Activated CD4-positive, alpha-beta T cell treated with anti-CD3 and anti-CD28 coated beads for 36 hours (primary cell): Measurements from ENCODE around the gene MPPE1. TPM values are rescaled to one million over a fixed set of nuclear protein-coding genes. Genes with fewer than 3 reads are reported as not detected.
A peak's percentile ranks its signal among the peaks of the same experiment; 100 is the strongest.

ENCODE experiments used
- ATAC-seq: fragments of 200-7000 bp; cut with Tn5 transposase; one replicate; pipeline ENCODE4 v1.10.0; 2021; ENCODE audit warnings: mild to moderate bottlenecking, moderate library complexity
- CTCF ChIA-PET: fragments of 350-600 bp; sonication (Branson Sonifier 250); formaldehyde crosslinking; loops from one replicate; lab custom pipeline; 2021; ENCODE audit warnings: antibody characterized with exemption; lab: Charles Lee
- POLR2A ChIA-PET: fragments of 350-600 bp; sonication (Branson Sonifier 250); formaldehyde crosslinking; loops from one replicate; lab custom pipeline; 2021; ENCODE audit warnings: antibody characterized with exemption, inconsistent platforms; lab: Charles Lee
- DNase-seq: peaks from one replicate; pipeline ENCODE4 v3.0.0-alpha.2; 2020
- H3K27ac Mint-ChIP-seq: one replicate; pipeline ENCODE4 v1.8.0; 2021; ENCODE audit warnings: mixed read lengths
- H3K27me3 Mint-ChIP-seq: one replicate; pipeline ENCODE4 v1.8.0; 2021; ENCODE audit warnings: mixed read lengths
- H3K36me3 Mint-ChIP-seq: one replicate; pipeline ENCODE4 v1.8.0; 2021; ENCODE audit warnings: low read depth, mixed read lengths
- H3K4me1 Mint-ChIP-seq: one replicate; pipeline ENCODE4 v1.8.0; 2021; ENCODE audit warnings: mixed read lengths
- H3K4me3 Mint-ChIP-seq: one replicate; pipeline ENCODE4 v1.8.0; 2021; ENCODE audit warnings: mild to moderate bottlenecking, moderate library complexity, mixed read lengths
- H3K9me3 Mint-ChIP-seq: one replicate; pipeline ENCODE4 v1.8.0; 2021; ENCODE audit warnings: low read depth, mixed read lengths
- intact Hi-C, 2 experiments: fragments of 100-400 bp; cut with DNase I in 1 of 2; cut with micrococcal nuclease in 1 of 2; formaldehyde crosslinking; loops; one replicate each; pipeline versions ENCODE4 v1.14.2 to v1.15.1; 2022 to 2024; cut with DNase I, micrococcal nuclease
- total RNA-seq, 2 experiments: library from RNA; stranded (reverse); gene quantifications; one replicate each; pipeline ENCODE4 v1.2.3, GENCODE V29; 2021

Gene MPPE1
- total RNA-seq = 10 to 100 TPM; 22.4 to 29.6 TPM

DNA sequence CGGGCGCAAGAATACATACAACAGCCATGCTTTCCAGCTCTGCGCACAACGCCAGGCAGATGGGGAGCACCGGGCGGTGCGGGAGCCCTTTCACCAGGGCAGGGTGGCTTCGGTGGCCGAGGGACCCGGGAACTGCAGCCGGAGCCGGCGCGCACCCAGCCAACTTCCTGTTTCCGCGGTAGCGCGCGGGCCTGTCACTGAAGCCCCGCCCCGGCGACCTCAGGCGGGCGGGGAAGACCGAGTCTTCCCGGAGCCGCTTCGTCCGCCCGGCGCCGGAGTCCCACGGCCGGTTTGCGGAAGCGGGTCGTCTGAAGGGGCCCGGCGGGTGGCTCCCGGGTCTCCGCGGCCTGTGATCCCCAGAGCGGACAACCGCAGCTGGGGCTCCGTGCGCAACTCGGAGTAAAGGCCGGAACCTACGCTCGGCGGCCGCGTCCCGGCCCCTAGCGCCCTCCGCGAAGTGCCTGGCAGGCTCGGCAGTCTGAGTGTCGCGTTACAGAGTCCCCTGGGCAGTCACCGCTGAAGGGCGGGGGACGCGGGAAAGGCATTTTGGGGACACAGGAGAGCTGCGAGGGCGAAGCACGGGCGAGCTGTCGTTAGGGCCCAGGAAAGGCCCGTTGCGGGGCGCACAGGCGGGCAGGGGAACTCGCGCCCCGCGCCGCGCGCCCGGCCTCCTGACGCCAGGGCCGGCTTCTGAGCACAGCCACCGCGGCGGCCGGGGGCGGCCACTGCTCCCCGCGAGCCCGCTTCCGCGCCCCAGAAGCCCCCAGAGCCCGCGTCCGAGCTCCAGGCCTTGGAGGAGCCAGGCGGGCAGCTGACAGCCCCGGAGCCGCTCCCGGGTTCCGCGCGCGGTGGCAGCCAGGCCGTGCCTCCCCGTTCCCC lies at the start of gene MPPE1:
Gene MPPE1, minus strand, starts transcription at position 136 of the 879 bp plus-strand sequence. CDS start 11,053 bp downstream, outside the sequence.
- Mint-ChIP-seq H3K36me3 (peaks cover 13% of the 10 kb centered on the region), H3K27me3 (no peaks in the 10 kb centered on the region), H3K27ac (peak within 1 kb of the TSS; percentile 94), H3K9me3 (no peaks in the 10 kb centered on the region), H3K4me3 (peak within 1 kb of the TSS; percentile 88), H3K4me1 (peaks cover 18% of the 10 kb centered on the region)
- intact Hi-C loops = loop anchor here (1.0 to 5.0 kb wide), 8 partner anchors 39 to 1996 kb away; partner anchors contain the start of genes CHMP1B (in 2 of the 2), IMPA2 (in 2 of the 2), AFG3L2 (in 1 of the 2) and CEP76 (in 1 of the 2)
- CTCF ChIA-PET = interaction anchor here (1.5 kb wide), 1 partner anchor 29 kb away, joined by 5 read pairs; no protein-coding TSS in a partner anchor
- POLR2A ChIA-PET = no interaction called here
- ATAC-seq (peak; percentile 93), DNase-seq (peak; percentile 93)

DNA sequence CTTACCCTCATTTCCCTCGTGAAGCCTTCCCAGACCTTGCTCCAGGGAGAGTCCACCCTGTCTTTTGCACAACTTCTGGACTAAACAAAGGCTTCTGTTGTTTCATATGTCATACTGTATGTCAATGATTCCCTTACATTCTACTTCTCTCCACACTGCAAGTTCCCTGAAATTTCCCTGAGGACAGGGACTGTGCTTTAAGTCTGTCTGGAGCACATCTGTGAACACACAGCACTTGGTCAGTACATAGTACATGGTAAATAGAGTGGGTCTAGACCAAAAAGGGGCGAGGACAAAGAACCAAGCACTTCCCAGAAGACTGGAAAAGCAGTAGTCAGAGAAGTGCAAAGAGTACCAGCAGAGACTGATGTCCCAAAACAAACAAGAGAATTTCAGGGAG lies 49.5 kb upstream of the MPPE1 start:
- no peak overlapping the region for H3K27ac Mint-ChIP-seq
- ChIA-PET CTCF (no interaction called here), POLR2A (no interaction called here)
- H3K27me3 Mint-ChIP-seq = peaks cover 2% of the 10 kb centered on the region
- H3K9me3 Mint-ChIP-seq = peaks cover 13% of the 10 kb centered on the region
- H3K4me3 Mint-ChIP-seq = no peak overlapping the region
- DNase-seq = no peak
- no peak for ATAC-seq
- intact Hi-C loops = no loop called here
- no peaks in the 10 kb centered on the region for H3K36me3 Mint-ChIP-seq
- H3K4me1 Mint-ChIP-seq = peaks cover 3% of the 10 kb centered on the region

DNA sequence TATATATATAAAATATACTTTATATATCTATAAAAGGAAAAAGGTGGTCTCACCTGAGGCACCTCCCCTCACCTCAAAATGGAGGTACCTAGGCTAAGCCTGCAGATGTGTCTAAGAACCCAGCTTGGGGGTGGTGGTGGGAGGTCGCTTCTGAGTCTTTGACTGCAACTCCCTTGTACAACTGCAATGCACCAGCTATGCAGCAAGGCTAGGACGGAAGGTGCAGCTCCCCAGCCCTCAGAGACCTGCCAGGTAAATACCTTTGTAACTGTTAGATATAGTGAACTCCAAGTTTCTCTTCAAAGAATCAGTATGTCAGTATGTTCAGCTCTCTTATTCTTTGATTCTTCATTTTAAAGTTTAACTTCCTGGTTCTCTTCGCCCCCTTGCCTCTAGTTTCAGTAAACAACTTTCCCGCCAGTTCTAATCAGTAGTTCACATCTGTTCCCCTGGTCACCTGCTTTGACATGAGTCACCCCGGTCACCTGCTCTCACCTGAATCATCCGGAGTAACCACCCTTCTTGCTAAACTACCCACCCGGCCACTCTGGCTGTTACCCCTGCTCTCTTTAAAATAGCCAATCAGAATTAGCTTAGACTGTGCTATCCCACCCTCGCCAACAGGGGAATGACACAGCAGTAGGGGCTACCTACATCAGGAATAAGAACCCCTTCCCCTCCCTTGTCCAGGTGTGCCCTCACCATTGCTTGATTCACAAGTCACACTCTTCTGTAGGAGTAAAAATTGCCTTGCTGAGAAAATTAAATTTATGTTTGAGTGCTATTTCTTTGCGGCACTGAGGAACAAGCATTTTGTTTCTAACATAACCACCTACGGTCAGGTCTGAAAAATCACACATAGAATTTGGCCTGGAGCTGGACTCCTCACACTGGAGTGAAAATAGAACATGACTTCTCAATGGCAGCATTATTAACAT lies 48.5 kb upstream of the MPPE1 start:
- H3K9me3 Mint-ChIP-seq = peaks cover 13% of the 10 kb centered on the region
- ChIA-PET CTCF (no interaction called here), POLR2A (no interaction called here)
- no peak overlapping the region for H3K4me3 Mint-ChIP-seq
- no peak for ATAC-seq
- intact Hi-C loops = no loop called here
- H3K27me3 Mint-ChIP-seq = peaks cover 2% of the 10 kb centered on the region
- no peaks in the 10 kb centered on the region for H3K36me3 Mint-ChIP-seq
- H3K27ac Mint-ChIP-seq = no peak overlapping the region
- H3K4me1 Mint-ChIP-seq = peaks cover 3% of the 10 kb centered on the region
- DNase-seq = no peak

DNA sequence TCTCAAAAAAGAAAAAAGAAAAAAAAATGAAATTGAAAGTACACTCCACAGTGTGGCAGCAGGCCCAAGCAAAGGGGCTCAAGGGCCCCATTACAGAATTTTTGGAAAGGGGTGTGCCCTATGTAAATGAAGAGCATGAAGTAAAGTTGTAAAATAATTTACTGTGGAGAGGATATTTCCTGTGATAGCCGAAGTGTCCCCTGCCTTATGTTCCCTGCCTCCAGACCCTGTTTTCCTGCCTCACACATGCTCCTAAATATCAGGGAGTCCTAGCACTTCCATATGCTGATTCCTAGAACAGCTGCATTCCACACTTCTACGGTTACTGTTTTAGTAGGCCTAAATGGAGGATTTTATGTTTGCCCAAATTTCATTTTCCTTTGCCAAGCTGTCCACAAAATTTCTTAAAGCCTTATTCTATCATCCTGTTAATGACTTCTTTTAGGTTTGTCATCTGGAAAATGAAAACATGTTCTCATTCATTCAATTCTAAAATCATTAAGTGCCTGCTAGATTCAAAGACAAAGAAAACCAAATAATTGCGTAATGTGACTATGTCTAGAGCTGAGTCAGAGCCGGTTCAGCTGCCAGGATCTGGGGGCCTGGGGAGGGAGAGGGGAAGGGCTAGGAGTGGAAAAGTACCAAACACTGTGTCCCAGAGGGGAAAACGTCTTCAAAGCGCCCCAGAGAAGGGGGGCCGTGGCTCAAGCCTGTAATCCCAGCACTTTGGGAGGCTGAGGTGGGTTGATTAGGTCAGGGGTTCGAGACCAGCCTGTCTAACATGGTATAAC lies 47.3 kb upstream of the MPPE1 start:
- Mint-ChIP-seq H3K4me3 (no peak overlapping the region), H3K27ac (no peak overlapping the region), H3K9me3 (peaks cover 13% of the 10 kb centered on the region), H3K36me3 (no peaks in the 10 kb centered on the region), H3K4me1 (peaks cover 3% of the 10 kb centered on the region), H3K27me3 (peaks cover 2% of the 10 kb centered on the region)
- ATAC-seq (peak; percentile 33), DNase-seq (peak; percentile 9)
- intact Hi-C loops = no loop called here
- POLR2A ChIA-PET = no interaction called here
- CTCF ChIA-PET = interaction anchor here (0.6 kb wide), 1 partner anchor 822 kb away, joined by 3 read pairs; no protein-coding TSS in a partner anchor

DNA sequence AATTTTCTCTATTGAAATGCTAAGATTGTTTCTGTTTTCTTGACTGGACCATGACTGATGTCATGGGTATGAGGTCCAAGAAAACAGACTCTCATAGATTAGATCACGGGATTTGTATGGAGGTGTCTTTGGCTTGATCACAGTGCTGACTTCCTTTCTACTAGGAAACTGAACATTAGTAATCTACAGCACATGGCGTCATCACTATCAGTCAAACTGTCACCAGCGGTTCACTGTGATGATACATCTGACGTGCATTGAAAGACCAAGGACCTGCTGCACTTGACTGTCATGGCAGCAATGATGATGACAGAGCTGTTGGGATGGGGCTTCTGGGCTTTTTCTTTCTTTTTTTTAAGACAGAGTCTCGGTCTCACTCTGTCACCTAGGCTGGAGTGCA lies 45.0 kb upstream of the MPPE1 start:
- CTCF ChIA-PET = interaction anchor here (1.5 kb wide), 1 partner anchor 29 kb away, joined by 3 read pairs; no protein-coding TSS in a partner anchor
- Mint-ChIP-seq H3K4me3 (no peak overlapping the region), H3K27me3 (peaks cover 2% of the 10 kb centered on the region), H3K9me3 (peaks cover 13% of the 10 kb centered on the region), H3K27ac (no peak overlapping the region), H3K4me1 (peaks cover 3% of the 10 kb centered on the region), H3K36me3 (no peaks in the 10 kb centered on the region)
- POLR2A ChIA-PET = no interaction called here
- intact Hi-C loops = no loop called here
- ATAC-seq (peak; percentile 44), DNase-seq (no peak)

DNA sequence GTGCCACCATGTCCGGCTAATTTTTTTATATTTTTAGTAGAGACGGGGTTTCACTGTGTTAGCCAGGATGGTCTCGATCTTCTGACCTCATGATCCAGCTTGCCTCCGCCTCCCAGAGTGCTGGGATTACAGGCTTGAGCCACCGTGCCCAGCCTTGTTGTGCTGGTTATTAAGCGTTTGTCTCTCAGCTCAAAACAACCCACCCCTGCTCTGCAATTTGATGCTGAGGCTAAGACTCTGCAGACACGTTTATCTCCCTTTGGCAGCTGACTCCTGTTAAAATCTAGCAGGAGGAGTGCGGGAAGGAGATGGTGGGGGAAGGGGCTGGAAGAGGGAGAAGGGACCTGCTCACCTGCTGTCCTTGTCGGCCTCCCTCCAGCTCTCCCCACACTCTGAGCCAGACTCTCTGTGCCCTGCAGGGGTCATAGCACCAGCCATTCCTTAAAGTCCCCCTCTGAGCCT lies 43.3 kb upstream of the MPPE1 start:
- intact Hi-C loops = no loop called here
- H3K27ac Mint-ChIP-seq = no peak overlapping the region
- H3K4me1 Mint-ChIP-seq = peaks cover 13% of the 10 kb centered on the region
- no peaks in the 10 kb centered on the region for H3K9me3 Mint-ChIP-seq
- H3K27me3 Mint-ChIP-seq = no peaks in the 10 kb centered on the region
- H3K4me3 Mint-ChIP-seq = no peak overlapping the region
- DNase-seq (no peak), ATAC-seq (no peak)
- CTCF ChIA-PET = interaction anchor here (1.3 kb wide), 1 partner anchor 13 kb away, joined by 4 read pairs; no protein-coding TSS in a partner anchor
- no peaks in the 10 kb centered on the region for H3K36me3 Mint-ChIP-seq
- POLR2A ChIA-PET = no interaction called here

- peaks cover 13% of the 10 kb centered on the region for H3K4me1 Mint-ChIP-seq
- CTCF ChIA-PET = interaction anchor here (1.1 to 2.4 kb wide), 4 partner anchors 12 to 88 kb away, joined by 4 to 7 read pairs (median 5); no protein-coding TSS in a partner anchor
- no peak for ATAC-seq
- intact Hi-C loops = no loop called here
- H3K36me3 Mint-ChIP-seq = no peaks in the 10 kb centered on the region
- no peaks in the 10 kb centered on the region for H3K27me3 Mint-ChIP-seq
- no peak overlapping the region for H3K4me3 Mint-ChIP-seq
- POLR2A ChIA-PET = no interaction called here
- no peak for DNase-seq
- H3K9me3 Mint-ChIP-seq = no peaks in the 10 kb centered on the region
- no peak overlapping the region for H3K27ac Mint-ChIP-seq
Measured at GRCh38 chr18:11950824-11951223, 42.7 kb upstream of the MPPE1 start.

DNA sequence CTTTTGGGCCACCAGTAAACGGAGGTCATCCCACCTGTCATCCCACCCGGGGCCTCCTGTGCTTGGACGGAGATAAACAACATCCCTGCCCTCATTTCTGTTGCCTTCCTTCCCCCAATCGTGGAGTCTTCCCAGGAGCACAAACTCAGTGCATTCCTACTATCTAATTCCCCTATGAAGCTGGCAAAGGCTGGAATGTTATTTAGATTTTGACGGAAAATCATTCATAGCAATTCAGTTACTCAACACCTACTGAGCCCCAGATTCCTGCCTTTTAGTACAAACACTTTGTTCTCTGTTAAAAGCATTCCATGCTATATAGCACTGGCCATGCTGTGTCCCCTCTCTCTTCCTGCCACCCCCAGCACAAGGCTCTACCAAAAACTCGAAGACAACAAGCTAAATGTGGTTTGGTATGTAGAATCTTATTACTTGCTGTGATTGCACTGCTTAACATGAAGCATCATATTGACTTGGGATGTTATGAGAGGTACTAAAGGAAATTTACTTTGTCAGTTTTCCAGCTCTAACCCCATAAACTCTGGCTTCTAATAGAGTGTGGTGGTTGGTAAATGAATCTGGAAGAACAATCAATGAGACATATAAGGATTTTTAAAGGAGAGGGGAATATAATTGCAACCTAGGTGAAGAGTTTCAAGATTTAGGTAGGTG lies 40.9 kb upstream of the MPPE1 start:
- no peak overlapping the region for H3K4me3 Mint-ChIP-seq
- H3K4me1 Mint-ChIP-seq = peaks cover 10% of the 10 kb centered on the region
- no peaks in the 10 kb centered on the region for H3K27me3 Mint-ChIP-seq
- no peak for ATAC-seq
- DNase-seq = no peak
- H3K27ac Mint-ChIP-seq = no peak overlapping the region
- intact Hi-C loops = no loop called here
- H3K9me3 Mint-ChIP-seq = no peaks in the 10 kb centered on the region
- H3K36me3 Mint-ChIP-seq = no peaks in the 10 kb centered on the region
- POLR2A ChIA-PET = no interaction called here
- CTCF ChIA-PET = interaction anchor here (1.1 to 3.8 kb wide), 4 partner anchors 11 to 217 kb away, joined by 3 to 38 read pairs (median 6); no protein-coding TSS in a partner anchor

GRCh38 chr18:11947214-11948191 lies 39.4 kb upstream of the MPPE1 start:
- DNase-seq (peak; percentile 81), ATAC-seq (peak; percentile 96)
- H3K27me3 Mint-ChIP-seq = no peaks in the 10 kb centered on the region
- no peaks in the 10 kb centered on the region for H3K9me3 Mint-ChIP-seq
- ChIA-PET CTCF (interaction anchor here (1.1 to 3.8 kb wide), 2 partner anchors 10 to 49 kb away, joined by 3 to 38 read pairs; no protein-coding TSS in a partner anchor), POLR2A (interaction anchor here (1.4 kb wide), 1 partner anchor 33 kb away, joined by 3 read pairs; no protein-coding TSS in a partner anchor)
- intact Hi-C loops = loop anchor here (1.0 kb wide), 3 partner anchors 34 to 96 kb away; partner anchors contain the start of genes IMPA2 (in 2 of the 2), MPPE1 (in 2 of the 2) and CHMP1B (in 1 of the 2)
- peak overlapping the region; percentile 88 for H3K27ac Mint-ChIP-seq
- no peaks in the 10 kb centered on the region for H3K36me3 Mint-ChIP-seq
- H3K4me3 Mint-ChIP-seq = peak overlapping the region; percentile 74
- peaks cover 10% of the 10 kb centered on the region for H3K4me1 Mint-ChIP-seq
